HCT116 (cell line): Measurements from ENCODE around the gene MBTPS1. TPM values are rescaled to one million over a fixed set of nuclear protein-coding genes. Genes with fewer than 3 reads are reported as not detected.
"Not testable (repeated sequence)": the region's sequence is repeated elsewhere in the genome, so short reads cannot be mapped to it uniquely, and the experiment has no call there.

Source experiments
- ATAC-seq: fragments of 200-7000 bp; cut with Tn5 transposase; 2 replicates; pipeline ENCODE4 v1.9.1; 2020; ENCODE audit warnings: mild to moderate bottlenecking, moderate library complexity
- BruUV-seq: library from RNA; stranded (reverse); fragments of 400-500 nt; replicated peaks from 2 replicates; lab custom pipeline; 2021; lab: Mats Ljungman, UMichigan
- CTCF ChIA-PET: fragments of 300-600 bp; sonication (Branson Sonifier 250); formaldehyde crosslinking; loops from one replicate; lab custom pipeline; 2021; ENCODE audit warnings: antibody characterized with exemption; lab: Charles Lee
- POLR2A ChIA-PET: fragments of 300-600, 350-600 bp; sonication (Branson Sonifier 250); formaldehyde crosslinking; loops from one replicate; lab custom pipeline; 2021; ENCODE audit warnings: antibody characterized with exemption; lab: Charles Lee
- RAD21 ChIA-PET, 2 experiments: fragments of 300-600 bp; sonication (Branson Sonifier 250); formaldehyde crosslinking; loops; one replicate each; lab custom pipeline; 2023; ENCODE audit warnings: low total read pairs in 2 of 2; ENCODE audit not compliant: uncharacterized antibody in 2 of 2, unreplicated experiment in 2 of 2, low non-redundant PET in 1 of 2; lab: Charles Lee
- DNase-seq: peaks from one replicate; pipeline ENCODE4 v3.0.0-alpha.2; 2010; ENCODE audit warnings: low read depth, low spot score
- H2AFZ ChIP-seq: fragments of 200-600 bp; shearing (Covaris generic), sonication (generic); 2 replicates; pipeline ENCODE4 v1.6.1; 2017; ENCODE audit warnings: low read depth, mixed run types, mixed read lengths, antibody characterized with exemption, low read length; ENCODE audit not compliant: poor library complexity, severe bottlenecking
- H3K27ac ChIP-seq: 2 replicates; pipeline ENCODE4 v1.5.1; 2012; ENCODE audit warnings: low read depth, low read length
- H3K27me3 ChIP-seq: fragments of 200-600 bp; sonication (generic); 2 replicates; pipeline ENCODE4 v1.6.1; 2016; ENCODE audit warnings: mixed run types, low read length, mixed read lengths; ENCODE audit not compliant: insufficient read depth
- H3K36me3 ChIP-seq, 2 experiments: fragments of 200-500 bp in 1 of 2; fragments of 200-600 bp in 1 of 2; sonication (Bioruptor generic) in 1 of 2; sonication (generic) in 1 of 2; 2 replicates each; pipeline versions ENCODE4 v1.5.1 to v1.6.1; 2014 to 2016; ENCODE audit warnings: low read length in 2 of 2, inconsistent platforms in 1 of 2, mixed read lengths in 1 of 2, mixed run types in 1 of 2; ENCODE audit not compliant: insufficient read depth in 2 of 2, control insufficient read depth in 1 of 2
- H3K4me1 ChIP-seq, 2 experiments: fragments of 200-600 bp in 1 of 2; sonication (generic) in 1 of 2; 2 replicates each; pipeline versions ENCODE4 v1.5.1 to v1.6.1; 2012 to 2017; ENCODE audit warnings: low read length in 2 of 2, inconsistent platforms in 1 of 2, mild to moderate bottlenecking in 1 of 2, mixed read lengths in 1 of 2, mixed run types in 1 of 2, moderate library complexity in 1 of 2; ENCODE audit not compliant: insufficient read depth in 2 of 2, control insufficient read depth in 1 of 2
- H3K4me2 ChIP-seq: fragments of 200-600 bp; sonication (generic); 2 replicates; pipeline ENCODE4 v1.6.1; 2017; ENCODE audit warnings: mixed run types, low read length, mixed read lengths
- H3K4me3 ChIP-seq, 2 experiments: fragments of 200-600 bp in 1 of 2; sonication (generic) in 1 of 2; replicated peaks in 1 of 2; 2 replicates each; pipeline ENCODE4 v1.5.1; 2011 to 2016; ENCODE audit warnings: low read length in 2 of 2, control low read depth in 1 of 2, low read depth in 1 of 2, mild to moderate bottlenecking in 1 of 2, mixed read lengths in 1 of 2, mixed run types in 1 of 2
- H3K79me2 ChIP-seq: fragments of 200-600 bp; sonication (generic); 2 replicates; pipeline ENCODE4 v1.6.1; 2017; ENCODE audit warnings: mild to moderate bottlenecking, mixed run types, low read length, moderate library complexity, mixed read lengths; ENCODE audit not compliant: insufficient read depth
- H3K9ac ChIP-seq: fragments of 200-600 bp; sonication (generic); 2 replicates; pipeline ENCODE4 v1.6.1; 2016; ENCODE audit warnings: low read length, mixed read lengths
- H3K9me2 ChIP-seq: fragments of 200-600 bp; sonication (generic), shearing (Covaris generic); 2 replicates; pipeline ENCODE4 v1.6.1; 2017; ENCODE audit warnings: mixed run types, mild to moderate bottlenecking, moderate library complexity; ENCODE audit not compliant: insufficient read depth
- H3K9me3 ChIP-seq, 2 experiments: fragments of 200-500 bp in 1 of 2; fragments of 200-600 bp in 1 of 2; sonication (Bioruptor generic) in 1 of 2; sonication (generic) in 1 of 2; 2 replicates each; pipeline ENCODE4 v1.6.1; 2014 to 2017; ENCODE audit warnings: low read length in 2 of 2, mixed read lengths in 2 of 2, inconsistent platforms in 1 of 2, low read depth in 1 of 2, mild to moderate bottlenecking in 1 of 2, mixed run types in 1 of 2, moderate library complexity in 1 of 2; ENCODE audit not compliant: control insufficient read depth in 1 of 2, insufficient read depth in 1 of 2
- H4K20me1 ChIP-seq: fragments of 200-600 bp; sonication (generic), shearing (Covaris generic); 2 replicates; pipeline ENCODE4 v1.6.1; 2017; ENCODE audit warnings: mixed run types, mild to moderate bottlenecking, moderate library complexity; ENCODE audit not compliant: insufficient read depth
- EZH2 ChIP-seq: fragments of 200-600 bp; sonication (generic); IDR thresholded peaks from 2 replicates; pipeline ENCODE4 v1.6.1; 2017; ENCODE audit warnings: antibody characterized with exemption, mixed run types
- SP1 ChIP-seq: IDR thresholded peaks from 2 replicates; pipeline ENCODE4 v1.6.1; 2012; ENCODE audit warnings: low read depth
- intact Hi-C: fragments of 100-400 bp; cut with micrococcal nuclease; formaldehyde crosslinking; loops from 2 replicates; pipeline ENCODE4 v1.10.0; 2022
- total RNA-seq: library from RNA; stranded (reverse); gene quantifications from one replicate; pipeline ENCODE4 v1.2.1, GENCODE V29; 2021; ENCODE audit not compliant: unreplicated experiment
- TF ChIP-seq, protein P1 (sequence below): IDR thresholded peaks from 2 replicates; pipeline ENCODE4 v1.6.1; 2012; ENCODE audit warnings: low read depth

The MBTPS1 gene
- total RNA-seq, 1 experiment from 2014 or later, result 111 TPM

DNA sequence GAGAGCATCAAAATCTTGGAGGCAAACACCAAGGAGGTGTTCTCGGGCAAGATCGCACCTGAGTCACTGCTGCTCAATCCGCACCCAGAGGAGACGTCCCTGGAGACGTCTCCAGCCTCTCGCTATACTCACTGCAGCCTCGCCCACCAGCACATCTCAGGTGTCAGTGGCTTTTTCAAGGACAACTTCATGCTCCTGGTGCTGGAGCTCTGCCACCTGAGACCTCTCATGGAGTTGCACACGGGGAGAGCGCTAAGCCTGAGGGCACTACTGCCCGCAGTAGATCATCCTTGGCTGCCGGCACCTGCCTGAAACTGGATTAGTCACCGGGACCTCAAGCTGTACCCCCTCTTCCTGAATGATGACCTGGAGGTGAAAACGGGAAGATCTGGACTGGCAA, 2.6 kb upstream of the MBTPS1 start (continued):
- TF ChIP-seq, protein P1, sequence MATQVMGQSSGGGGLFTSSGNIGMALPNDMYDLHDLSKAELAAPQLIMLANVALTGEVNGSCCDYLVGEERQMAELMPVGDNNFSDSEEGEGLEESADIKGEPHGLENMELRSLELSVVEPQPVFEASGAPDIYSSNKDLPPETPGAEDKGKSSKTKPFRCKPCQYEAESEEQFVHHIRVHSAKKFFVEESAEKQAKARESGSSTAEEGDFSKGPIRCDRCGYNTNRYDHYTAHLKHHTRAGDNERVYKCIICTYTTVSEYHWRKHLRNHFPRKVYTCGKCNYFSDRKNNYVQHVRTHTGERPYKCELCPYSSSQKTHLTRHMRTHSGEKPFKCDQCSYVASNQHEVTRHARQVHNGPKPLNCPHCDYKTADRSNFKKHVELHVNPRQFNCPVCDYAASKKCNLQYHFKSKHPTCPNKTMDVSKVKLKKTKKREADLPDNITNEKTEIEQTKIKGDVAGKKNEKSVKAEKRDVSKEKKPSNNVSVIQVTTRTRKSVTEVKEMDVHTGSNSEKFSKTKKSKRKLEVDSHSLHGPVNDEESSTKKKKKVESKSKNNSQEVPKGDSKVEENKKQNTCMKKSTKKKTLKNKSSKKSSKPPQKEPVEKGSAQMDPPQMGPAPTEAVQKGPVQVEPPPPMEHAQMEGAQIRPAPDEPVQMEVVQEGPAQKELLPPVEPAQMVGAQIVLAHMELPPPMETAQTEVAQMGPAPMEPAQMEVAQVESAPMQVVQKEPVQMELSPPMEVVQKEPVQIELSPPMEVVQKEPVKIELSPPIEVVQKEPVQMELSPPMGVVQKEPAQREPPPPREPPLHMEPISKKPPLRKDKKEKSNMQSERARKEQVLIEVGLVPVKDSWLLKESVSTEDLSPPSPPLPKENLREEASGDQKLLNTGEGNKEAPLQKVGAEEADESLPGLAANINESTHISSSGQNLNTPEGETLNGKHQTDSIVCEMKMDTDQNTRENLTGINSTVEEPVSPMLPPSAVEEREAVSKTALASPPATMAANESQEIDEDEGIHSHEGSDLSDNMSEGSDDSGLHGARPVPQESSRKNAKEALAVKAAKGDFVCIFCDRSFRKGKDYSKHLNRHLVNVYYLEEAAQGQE, result no peak
- TF ChIP-seq EZH2 (no peak), SP1 (no peak)

DNA sequence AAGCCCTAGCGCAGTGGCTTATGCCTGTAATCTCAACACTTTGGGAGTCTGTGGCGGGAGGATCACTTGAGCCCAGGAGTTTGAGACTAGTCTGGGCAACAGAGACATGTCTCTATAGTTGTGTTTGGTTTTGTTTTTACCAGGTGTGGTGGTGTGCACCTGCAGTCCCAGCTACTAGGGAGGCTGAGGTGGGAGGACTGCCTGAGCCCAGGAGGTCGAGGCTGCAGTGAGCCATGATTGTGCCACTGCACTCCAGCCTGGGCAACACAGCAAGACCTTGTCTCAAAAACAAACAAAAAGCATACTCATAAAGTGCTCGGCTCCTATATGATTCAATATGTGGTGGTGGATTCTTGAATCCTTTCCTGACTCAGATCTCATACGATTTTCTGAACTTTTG, 1.6 kb upstream of the MBTPS1 start:
- DNase-seq, H3K36me3 ChIP-seq, H3K27me3 ChIP-seq, H3K27ac ChIP-seq, H2AFZ ChIP-seq, RAD21 ChIA-PET, H3K9me3 ChIP-seq, BruUV-seq, H3K9ac ChIP-seq, H4K20me1 ChIP-seq, H3K4me2 ChIP-seq, H3K9me2 ChIP-seq, intact Hi-C loops, H3K4me3 ChIP-seq, ATAC-seq: not testable (repeated sequence)
- ChIA-PET POLR2A (interaction anchor here (1.5 kb wide), 1 partner anchor 23 kb away, joined by 3 read pairs; no protein-coding TSS in a partner anchor), CTCF (interaction anchor here (2.3 kb wide), 1 partner anchor 69 kb away, joined by 13 read pairs; the partner anchor contains the start of gene TAF1C)
- H3K79me2 ChIP-seq, result peaks cover 31% of the 10 kb centered on the region
- H3K4me1 ChIP-seq, result peaks cover 11 to 22% of the 10 kb centered on the region in 2 experiments
